ENCODE data around the gene SPATA31E1. TPM values are rescaled to one million over a fixed set of nuclear protein-coding genes. Genes with fewer than 3 reads are reported as not detected.

The SPATA31E1 gene
- total and polyA plus RNA-seq, 7 donors, result not detected

GRCh38 chr9:87875060-87875459 lies 7.6 kb upstream of the SPATA31E1 start:
- TF ChIP-seq CTCF (IDR thresholded peaks at IDR 0.05), result no peak
- Histone ChIP-seq H3K4me1 (no peaks in the 10 kb centered on the region), H3K27me3 (ENCODE audit: insufficient read depth in 3 of 3, low read length in 2 of 3) (no peaks in the 10 kb centered on the region), H3K36me3 (ENCODE audit: insufficient read depth in 1 of 2, low read depth in 1 of 2) (no peaks in the 10 kb centered on the region), H3K27ac (no peak overlapping the region), H3K4me3 (no peak overlapping the region), H3K9me3 (no peaks in the 10 kb centered on the region)
- no peak for DNase-seq
- ATAC-seq, result no peak
- intact Hi-C loops (cut with DNase I), result no loop called here

GRCh38 chr9:87875831-87876545 lies 6.7 kb upstream of the SPATA31E1 start:
- no peaks in the 10 kb centered on the region for H3K4me1 ChIP-seq
- no peaks in the 10 kb centered on the region for H3K36me3 ChIP-seq (ENCODE audit: insufficient read depth in 1 of 2, low read depth in 1 of 2)
- no peak for DNase-seq
- intact Hi-C loops (cut with DNase I), result no loop called here
- 49 to 61% (median 51%) methylated on average over 5 of the region's 5 CpGs for WGBS, 3 donors
- no peak overlapping the region for H3K27ac ChIP-seq
- H3K4me3 ChIP-seq, result no peak overlapping the region
- ATAC-seq, result no peak
- H3K9me3 ChIP-seq, result no peaks in the 10 kb centered on the region
- no peak for TF ChIP-seq CTCF (IDR thresholded peaks at IDR 0.05)
- H3K27me3 ChIP-seq (ENCODE audit: insufficient read depth in 3 of 3, low read length in 2 of 3), result no peaks in the 10 kb centered on the region

GRCh38 chr9:87876708-87877107 lies 6.0 kb upstream of the SPATA31E1 start:
- TF ChIP-seq CTCF (IDR thresholded peaks at IDR 0.05), result no peak
- DNase-seq (no peak), ATAC-seq (no peak)
- Histone ChIP-seq H3K27ac (no peak overlapping the region), H3K36me3 (ENCODE audit: insufficient read depth in 1 of 2, low read depth in 1 of 2) (no peaks in the 10 kb centered on the region), H3K27me3 (ENCODE audit: insufficient read depth in 3 of 3, low read length in 2 of 3) (no peaks in the 10 kb centered on the region), H3K4me1 (no peaks in the 10 kb centered on the region), H3K9me3 (no peaks in the 10 kb centered on the region), H3K4me3 (no peak overlapping the region)
- intact Hi-C loops (cut with DNase I), result no loop called here
- 85 to 95% (median 88%) methylated on average over 5 of the region's 5 CpGs for WGBS, 3 donors

GRCh38 chr9:87878989-87879511 lies 3.6 kb upstream of the SPATA31E1 start:
- no peak for TF ChIP-seq CTCF (IDR thresholded peaks at IDR 0.05)
- no peak for DNase-seq
- Histone ChIP-seq H3K27ac (no peak overlapping the region), H3K4me1 (no peaks in the 10 kb centered on the region), H3K4me3 (no peak overlapping the region), H3K9me3 (no peaks in the 10 kb centered on the region), H3K27me3 (ENCODE audit: insufficient read depth in 3 of 3, low read length in 2 of 3) (no peaks in the 10 kb centered on the region), H3K36me3 (ENCODE audit: insufficient read depth in 1 of 2, low read depth in 1 of 2) (no peaks in the 10 kb centered on the region)
- WGBS, 3 donors, result 83 to 94% (median 89%) methylated on average over 1 of the region's 1 CpG
- intact Hi-C loops (cut with DNase I), result no loop called here
- ATAC-seq, result no peak

GRCh38 chr9:87880116-87880515 lies 2.6 kb upstream of the SPATA31E1 start:
- ATAC-seq, result no peak
- H3K4me3 ChIP-seq, result no peak overlapping the region
- WGBS, 3 donors, result 44 to 55% (median 53%) methylated on average over 8 of the region's 8 CpGs
- no peaks in the 10 kb centered on the region for H3K4me1 ChIP-seq
- H3K27me3 ChIP-seq (ENCODE audit: insufficient read depth in 3 of 3, low read length in 2 of 3), result no peaks in the 10 kb centered on the region
- H3K36me3 ChIP-seq (ENCODE audit: insufficient read depth in 1 of 2, low read depth in 1 of 2), result no peaks in the 10 kb centered on the region
- TF ChIP-seq CTCF (IDR thresholded peaks at IDR 0.05), result no peak
- no peak overlapping the region for H3K27ac ChIP-seq
- no peaks in the 10 kb centered on the region for H3K9me3 ChIP-seq
- intact Hi-C loops (cut with DNase I), result no loop called here
- no peak for DNase-seq

Data from psoas muscle (tissue), 8 donors.